Peyer's patch (tissue), 4 donors: ENCODE measurements around the gene TRMT61B. TPM values are rescaled to one million over a fixed set of nuclear protein-coding genes. Genes with fewer than 3 reads are reported as not detected.

Experiments used
- DNase-seq, 3 donors: peaks; one replicate each; pipeline ENCODE4 v3.0.0-alpha.2; 2017 to 2019
- H3K27ac ChIP-seq, 4 donors: fragments of 200-600 bp; sonication (generic); one replicate each; pipeline ENCODE4 v1.5.1; 2016 to 2019
- H3K27me3 ChIP-seq, 2 donors: fragments of 200-600 bp; sonication (generic); one replicate each; pipeline ENCODE4 v1.5.1; 2019
- H3K36me3 ChIP-seq, 3 donors: fragments of 200-600 bp; sonication (generic); one replicate each; pipeline ENCODE4 v1.5.1; 2016 to 2019
- H3K4me1 ChIP-seq, 4 donors: fragments of 200-600 bp; sonication (generic); one replicate each; pipeline ENCODE4 v1.5.1; 2016 to 2019
- H3K4me3 ChIP-seq, 4 donors: fragments of 200-600 bp; sonication (generic); 1 replicate in 3 of 4; 2 replicates in 1 of 4; pipeline ENCODE4 v1.5.1; 2016 to 2019; ENCODE audit warnings: mild to moderate bottlenecking in 1 of 4
- H3K9me3 ChIP-seq, 4 donors: fragments of 200-600 bp; sonication (generic); one replicate each; pipeline ENCODE4 v1.5.1; 2016 to 2019; ENCODE audit warnings: mild to moderate bottlenecking in 1 of 4
- CTCF ChIP-seq, 6 experiments: fragments of 450-650 bp in 4 of 6; fragments of 200-600 bp in 2 of 6; sonication (generic) in 1 of 6; IDR thresholded peaks; one replicate each; pipeline ENCODE4 v1.5.1; 2017 to 2019; ENCODE audit warnings: antibody characterized with exemption in 6 of 6, mild to moderate bottlenecking in 3 of 6, moderate library complexity in 1 of 6
- POLR2A ChIP-seq, 2 donors: fragments of 450-650 bp; IDR thresholded peaks; one replicate each; pipeline ENCODE4 v1.5.1; 2017; ENCODE audit warnings: antibody characterized with exemption in 2 of 2, mild to moderate bottlenecking in 2 of 2, moderate library complexity in 2 of 2
- total RNA-seq, 4 donors: library from RNA; depleted of rRNA; stranded (reverse); fragments of >200 nt; gene quantifications; one replicate each; pipeline ENCODE4 v1.1.0, GENCODE V29; 2016

Gene TRMT61B
- total RNA-seq, 4 donors from 2014 or later: 12.6 to 19.0 (median 16.6) TPM

GRCh38 chr2:28906376-28906775 is 36.3 kb upstream of the TRMT61B start:
- Histone ChIP-seq H3K36me3 (peaks cover 0 to 64% (median 0%) of the 10 kb centered on the region in 3 donors), H3K9me3 (no peaks in the 10 kb centered on the region), H3K27ac (no peak overlapping the region), H3K4me1 (no peaks in the 10 kb centered on the region), H3K4me3 (no peak overlapping the region), H3K27me3 (no peaks in the 10 kb centered on the region)
- TF ChIP-seq POLR2A (IDR thresholded peaks at IDR 0.05): no peak
- no peak for TF ChIP-seq CTCF (IDR thresholded peaks at IDR 0.05)
- no peak for DNase-seq

DNA sequence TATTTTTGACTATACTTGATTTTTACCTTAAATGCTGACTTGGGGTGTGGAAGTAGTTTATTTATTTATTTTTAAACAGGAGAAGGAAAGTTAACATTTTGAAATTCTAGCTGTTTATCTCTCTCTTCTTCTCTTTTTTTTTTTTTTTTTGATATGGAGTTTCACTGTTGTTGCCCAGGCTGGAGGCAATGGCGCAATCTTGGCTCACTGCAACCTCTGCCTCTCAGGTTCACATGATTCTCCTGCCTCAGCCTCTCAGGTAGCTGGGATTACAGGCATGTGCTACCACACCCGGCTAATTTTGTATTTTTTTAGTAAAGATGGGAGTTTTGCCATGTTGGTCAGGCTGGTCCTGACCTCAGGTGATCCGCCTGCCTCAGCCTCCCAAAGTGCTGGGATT is 35.4 kb upstream of the TRMT61B start:
- Histone ChIP-seq H3K36me3 (peaks cover 0 to 64% (median 0%) of the 10 kb centered on the region in 3 donors), H3K9me3 (no peaks in the 10 kb centered on the region), H3K4me3 (no peak overlapping the region), H3K4me1 (no peaks in the 10 kb centered on the region), H3K27me3 (no peaks in the 10 kb centered on the region), H3K27ac (no peak overlapping the region)
- no peak for DNase-seq
- no peak for TF ChIP-seq CTCF (IDR thresholded peaks at IDR 0.05)

DNA sequence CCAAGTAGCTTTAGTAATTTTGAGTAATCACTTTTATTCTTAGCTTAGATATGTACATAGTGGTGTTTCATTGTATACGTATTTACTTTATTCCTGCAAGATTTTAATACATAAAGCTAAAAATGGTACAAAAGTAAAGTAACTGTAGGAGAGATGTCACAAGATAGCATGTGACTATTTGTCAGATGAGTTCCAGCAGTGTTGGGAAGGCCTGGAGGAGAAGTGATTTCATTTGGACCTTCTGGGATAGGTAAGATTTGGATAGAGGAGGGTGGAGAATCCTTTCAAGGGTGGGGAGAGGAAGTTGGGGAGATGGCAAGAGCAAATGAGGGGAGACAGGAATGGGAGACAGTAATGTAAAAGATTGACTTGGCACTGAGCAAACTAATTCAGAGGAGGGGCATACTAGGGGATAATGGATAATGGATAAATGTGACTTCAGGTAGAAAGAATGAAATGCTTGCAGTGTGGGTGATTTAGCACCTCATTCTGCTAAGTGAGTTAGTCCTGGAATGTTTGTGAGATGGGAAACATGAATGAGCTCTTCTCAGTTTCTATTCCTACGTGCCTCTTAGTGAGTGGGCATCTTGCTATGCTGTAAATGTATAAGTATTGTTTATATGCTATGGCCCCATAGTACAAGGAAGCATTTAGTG is 34.8 kb upstream of the TRMT61B start:
- no peak overlapping the region for H3K27ac ChIP-seq
- H3K9me3 ChIP-seq: no peaks in the 10 kb centered on the region
- DNase-seq: no peak
- no peak overlapping the region for H3K4me3 ChIP-seq
- H3K36me3 ChIP-seq: peaks cover 0 to 61% (median 0%) of the 10 kb centered on the region in 3 donors
- TF ChIP-seq POLR2A (IDR thresholded peaks at IDR 0.05): no peak
- TF ChIP-seq CTCF (IDR thresholded peaks at IDR 0.05): no peak
- H3K27me3 ChIP-seq: no peaks in the 10 kb centered on the region
- no peaks in the 10 kb centered on the region for H3K4me1 ChIP-seq

- Histone ChIP-seq H3K27me3 (no peaks in the 10 kb centered on the region), H3K4me1 (no peaks in the 10 kb centered on the region), H3K27ac (no peak overlapping the region), H3K9me3 (no peaks in the 10 kb centered on the region), H3K36me3 (peaks cover 0 to 55% (median 0%) of the 10 kb centered on the region in 3 donors), H3K4me3 (no peak overlapping the region)
- no peak for DNase-seq
- TF ChIP-seq CTCF (IDR thresholded peaks at IDR 0.05) (no peak), POLR2A (IDR thresholded peaks at IDR 0.05) (no peak)
These were observed 34.2 kb upstream of the TRMT61B start for GRCh38 chr2:28904295-28904694.

DNA sequence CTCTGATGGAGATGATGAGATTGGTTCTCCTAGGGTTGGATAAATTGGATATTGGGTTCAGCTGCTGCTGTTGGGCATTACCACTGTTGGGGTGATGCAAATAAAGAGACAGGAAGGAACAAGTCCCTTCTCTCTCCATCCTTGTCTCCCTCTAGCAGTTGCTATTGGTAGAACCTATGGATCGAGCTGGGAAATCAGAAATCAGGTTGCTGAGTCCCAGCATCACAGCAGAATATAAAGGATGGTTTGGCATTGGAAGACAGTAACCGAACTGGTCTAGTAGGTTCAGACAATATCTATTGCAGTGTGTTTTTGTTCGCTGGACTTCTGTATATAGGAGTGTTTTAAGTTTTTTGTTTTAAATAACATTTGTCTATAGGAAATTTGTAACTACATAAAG is 32.5 kb upstream of the TRMT61B start:
- no peak overlapping the region for H3K4me3 ChIP-seq
- no peaks in the 10 kb centered on the region for H3K9me3 ChIP-seq
- H3K4me1 ChIP-seq: peaks cover 0 to 7% (median 0%) of the 10 kb centered on the region in 4 donors
- H3K27me3 ChIP-seq: no peaks in the 10 kb centered on the region
- no peak for DNase-seq
- H3K27ac ChIP-seq: no peak overlapping the region
- no peak for TF ChIP-seq POLR2A (IDR thresholded peaks at IDR 0.05)
- no peak for TF ChIP-seq CTCF (IDR thresholded peaks at IDR 0.05)
- peaks cover 0 to 38% (median 0%) of the 10 kb centered on the region in 3 donors for H3K36me3 ChIP-seq
